Fibroblast of lung (primary cell): Measurements from ENCODE around the gene IMMP2L. TPM values are rescaled to one million over a fixed set of nuclear protein-coding genes. Genes with fewer than 3 reads are reported as not detected.

Experiments used
- DNase-seq, 2 donors: peaks; one replicate each; pipeline versions ENCODE4 v3.0.0 to v3.0.0-alpha.2; 2010; ENCODE audit warnings: low read depth in 2 of 2
- H2AFZ ChIP-seq: 2 replicates; pipeline ENCODE4 v1.5.1; 2012; ENCODE audit warnings: low read length, control low read depth, inconsistent platforms
- H3K27ac ChIP-seq: 2 replicates; pipeline ENCODE4 v1.5.1; 2011; ENCODE audit warnings: low read length, control low read depth; ENCODE audit not compliant: insufficient read depth
- H3K27me3 ChIP-seq: 2 replicates; pipeline ENCODE4 v1.5.1; 2011; ENCODE audit warnings: mild to moderate bottlenecking, low read length; ENCODE audit not compliant: control insufficient read depth, insufficient read depth
- H3K36me3 ChIP-seq: 2 replicates; pipeline ENCODE4 v1.5.1; 2011; ENCODE audit warnings: low read length; ENCODE audit not compliant: control insufficient read depth, insufficient read depth
- H3K4me1 ChIP-seq: 2 replicates; pipeline ENCODE4 v1.5.1; 2011; ENCODE audit warnings: low read length; ENCODE audit not compliant: control insufficient read depth, insufficient read depth; ENCODE audit errors: extremely low read depth
- H3K4me2 ChIP-seq: 2 replicates; pipeline ENCODE4 v1.5.1; 2011; ENCODE audit warnings: low read length, control low read depth; ENCODE audit not compliant: insufficient read depth; ENCODE audit errors: extremely low read depth
- H3K4me3 ChIP-seq, 4 experiments: fragments of 200-600 bp in 1 of 4; sonication (generic) in 1 of 4; replicated peaks in 1 of 4; 2 replicates each; pipeline ENCODE4 v1.5.1; 2011 to 2016; ENCODE audit warnings: low read length in 4 of 4, low read depth in 3 of 4, mild to moderate bottlenecking in 3 of 4, control low read depth in 2 of 4, inconsistent platforms in 1 of 4, mixed read lengths in 1 of 4; ENCODE audit not compliant: insufficient read depth in 1 of 4; ENCODE audit errors: control extremely low read depth in 1 of 4
- H3K79me2 ChIP-seq: 2 replicates; pipeline ENCODE4 v1.5.1; 2012; ENCODE audit warnings: mild to moderate bottlenecking, low read length, inconsistent platforms; ENCODE audit not compliant: control insufficient read depth, insufficient read depth
- H3K9ac ChIP-seq: 2 replicates; pipeline ENCODE4 v1.5.1; 2011; ENCODE audit warnings: mild to moderate bottlenecking, low read length, control low read depth; ENCODE audit not compliant: insufficient read depth
- H3K9me3 ChIP-seq: 2 replicates; pipeline ENCODE4 v1.5.1; 2012; ENCODE audit warnings: low read depth, low read length; ENCODE audit not compliant: control insufficient read depth, insufficient read depth
- H4K20me1 ChIP-seq: 2 replicates; pipeline ENCODE4 v1.5.1; 2011; ENCODE audit warnings: low read length; ENCODE audit not compliant: control insufficient read depth, insufficient read depth; ENCODE audit errors: extremely low read depth
- CTCF ChIP-seq, 2 donors: IDR thresholded peaks in 1 of 2; conservative IDR thresholded peaks in 1 of 2; 1 replicate in 1 of 2; 2 replicates in 1 of 2; pipeline ENCODE4 v1.5.1; 2011 to 2012; ENCODE audit warnings: low read length in 2 of 2, control low read depth in 1 of 2, inconsistent platforms in 1 of 2, low read depth in 1 of 2, mild to moderate bottlenecking in 1 of 2
- EZH2 ChIP-seq: IDR thresholded peaks from 2 replicates; pipeline ENCODE4 v1.5.1; 2012; ENCODE audit warnings: low read length, control low read depth, mild to moderate bottlenecking; ENCODE audit errors: missing control alignments
- polyA plus RNA-seq, 2 donors: library from polyadenylated mRNA; depleted of rRNA in 1 of 2; stranded (reverse) in 1 of 2; unstranded in 1 of 2; fragments of >200 nt; gene quantifications; 2 replicates each; pipeline ENCODE4 v1.2.1, GENCODE V29; 2011 to 2012; ENCODE audit warnings: missing spikeins in 1 of 2
- total RNA-seq: library from RNA; depleted of rRNA; stranded (reverse); fragments of >200 nt; gene quantifications from 2 replicates; pipeline ENCODE4 v1.2.1, GENCODE V29; 2014

Gene IMMP2L
- total and polyA plus RNA-seq, 2 donors (not counting 1 experiment from before 2014, with no cell fraction given): 6.9 to 14.4 TPM

GRCh38 chr7:111083413-111083812 lies 478.9 kb downstream of the IMMP2L start:
- Histone ChIP-seq H3K4me3 (no peak overlapping the region), H3K4me2 (peak overlapping the region; percentile 32), H3K79me2 (no peaks in the 10 kb centered on the region), H3K27ac (no peak overlapping the region), H3K27me3 (no peaks in the 10 kb centered on the region), H2AFZ (no peak overlapping the region), H4K20me1 (peaks cover 2% of the 10 kb centered on the region), H3K4me1 (no peaks in the 10 kb centered on the region), H3K9ac (no peak overlapping the region), H3K36me3 (no peaks in the 10 kb centered on the region), H3K9me3 (no peaks in the 10 kb centered on the region)
- DNase-seq: peak in 1 of 2 donors; percentile 69
- TF ChIP-seq CTCF (conservative IDR thresholded peaks at IDR 0.05 in 1 of 2, IDR thresholded peaks at IDR 0.05 in 1 of 2; ENCODE audit: low read depth in 1 of 2, low read length in 2 of 2): no peak
- no peak for TF ChIP-seq EZH2

- Histone ChIP-seq H3K9ac (no peak overlapping the region), H3K4me1 (no peaks in the 10 kb centered on the region), H3K79me2 (no peaks in the 10 kb centered on the region), H4K20me1 (no peaks in the 10 kb centered on the region), H3K27me3 (no peaks in the 10 kb centered on the region), H3K9me3 (no peaks in the 10 kb centered on the region), H3K27ac (no peak overlapping the region), H3K4me3 (no peak overlapping the region), H3K36me3 (no peaks in the 10 kb centered on the region), H2AFZ (no peak overlapping the region), H3K4me2 (peak overlapping the region; percentile 17)
- DNase-seq: peak in 1 of 2 donors; percentile 84
- TF ChIP-seq CTCF (conservative IDR thresholded peaks at IDR 0.05 in 1 of 2, IDR thresholded peaks at IDR 0.05 in 1 of 2; ENCODE audit: low read depth in 1 of 2, low read length in 2 of 2) (no peak), EZH2 (no peak)
Measured at GRCh38 chr7:111082351-111082750, 479.9 kb downstream of the IMMP2L start.

GRCh38 chr7:111081546-111082267 lies 480.6 kb downstream of the IMMP2L start:
- H3K4me1 ChIP-seq: no peaks in the 10 kb centered on the region
- H4K20me1 ChIP-seq: no peaks in the 10 kb centered on the region
- no peak for DNase-seq
- no peak overlapping the region for H3K4me3 ChIP-seq
- no peaks in the 10 kb centered on the region for H3K9me3 ChIP-seq
- no peak overlapping the region for H2AFZ ChIP-seq
- TF ChIP-seq EZH2 (no peak), CTCF (conservative IDR thresholded peaks at IDR 0.05 in 1 of 2, IDR thresholded peaks at IDR 0.05 in 1 of 2; ENCODE audit: low read depth in 1 of 2, low read length in 2 of 2) (no peak)
- H3K79me2 ChIP-seq: no peaks in the 10 kb centered on the region
- no peak overlapping the region for H3K4me2 ChIP-seq
- no peak overlapping the region for H3K9ac ChIP-seq
- no peak overlapping the region for H3K27ac ChIP-seq
- no peaks in the 10 kb centered on the region for H3K36me3 ChIP-seq
- no peaks in the 10 kb centered on the region for H3K27me3 ChIP-seq
